H1 (cell line): Measurements from ENCODE around the gene SEMA5B. TPM values are rescaled to one million over a fixed set of nuclear protein-coding genes. Genes with fewer than 3 reads are reported as not detected.

ENCODE experiments used
- CTCF ChIA-PET: fragments of 300-600 bp; sonication (Branson Sonifier 250); formaldehyde crosslinking; loops from one replicate; lab custom pipeline; 2021; ENCODE audit not compliant: partially characterized antibody; lab: Charles Lee
- POLR2A ChIA-PET: fragments of 300-600 bp; sonication (Branson Sonifier 250); formaldehyde crosslinking; loops from one replicate; lab custom pipeline; 2021; ENCODE audit warnings: inconsistent platforms; ENCODE audit not compliant: partially characterized antibody; lab: Charles Lee
- DNase-seq, 2 experiments: peaks; one replicate each; pipeline versions ENCODE4 v3.0.0 to v3.0.0-alpha.2; 2010 to 2022; ENCODE audit warnings: low spot score in 2 of 2, low read depth in 1 of 2, mixed read lengths in 1 of 2
- FAIRE-seq: peaks from 2 replicates; lab custom pipeline; 2011; peaks lifted over from hg19 to GRCh38; lab: Jason Lieb, UNC
- H2AFZ ChIP-seq: 2 replicates; pipeline ENCODE4 v1.8.1; 2012; ENCODE audit warnings: low read length, inconsistent platforms
- H2AK5ac ChIP-seq: 2 replicates; pipeline ENCODE4 v1.6.1; 2013; ENCODE audit warnings: low read depth, low read length
- H2BK120ac ChIP-seq: replicated peaks from 2 replicates; pipeline ENCODE3; 2013; ENCODE audit warnings: low read depth, low read length, inconsistent platforms
- H2BK12ac ChIP-seq: 2 replicates; pipeline ENCODE4 v1.6.1; 2013; ENCODE audit warnings: low read depth, low read length
- H2BK15ac ChIP-seq: 2 replicates; pipeline ENCODE4 v1.6.1; 2013; ENCODE audit warnings: low read length
- H2BK20ac ChIP-seq: 2 replicates; pipeline ENCODE4 v1.6.1; 2013; ENCODE audit warnings: low read length
- H2BK5ac ChIP-seq: 2 replicates; pipeline ENCODE4 v1.6.1; 2013; ENCODE audit warnings: low read depth, low read length
- H3K14ac ChIP-seq: 2 replicates; pipeline ENCODE4 v1.6.1; 2013; ENCODE audit warnings: inconsistent platforms; ENCODE audit not compliant: insufficient read length
- H3K18ac ChIP-seq: 2 replicates; pipeline ENCODE4 v1.6.1; 2013; ENCODE audit warnings: low read length; ENCODE audit errors: extremely low read depth
- H3K23ac ChIP-seq: 2 replicates; pipeline ENCODE4 v1.6.1; 2013; ENCODE audit warnings: inconsistent platforms; ENCODE audit not compliant: insufficient read length
- H3K23me2 ChIP-seq: 2 replicates; pipeline ENCODE4 v1.6.1; 2013; ENCODE audit warnings: low read depth, low read length
- H3K27ac ChIP-seq: 2 replicates; pipeline ENCODE4 v1.6.1; 2011; ENCODE audit warnings: low read depth, low read length, inconsistent platforms
- H3K27me3 ChIP-seq, 4 experiments: replicated peaks in 1 of 4; 1 replicate in 1 of 4; 2 replicates in 3 of 4; pipeline versions ENCODE4 v1.6.1 to v1.8.1; 2011 to 2013; ENCODE audit warnings: low read length in 3 of 4, mild to moderate bottlenecking in 3 of 4, inconsistent platforms in 2 of 4, mixed read lengths in 2 of 4, moderate library complexity in 1 of 4; ENCODE audit not compliant: control insufficient read depth in 3 of 4, insufficient read depth in 3 of 4; ENCODE audit errors: extremely low read depth in 1 of 4
- H3K36me3 ChIP-seq, 4 experiments: 2 replicates each; pipeline versions ENCODE4 v1.6.1 to v1.8.1; 2011 to 2013; ENCODE audit warnings: mild to moderate bottlenecking in 4 of 4, low read length in 3 of 4, moderate library complexity in 2 of 4, control low read depth in 1 of 4, inconsistent platforms in 1 of 4; ENCODE audit not compliant: insufficient read depth in 4 of 4, control insufficient read depth in 2 of 4
- H3K4ac ChIP-seq: replicated peaks from 2 replicates; pipeline ENCODE3; 2013; ENCODE audit warnings: low read length, low read depth, mixed read lengths, inconsistent platforms; ENCODE audit not compliant: insufficient read length
- H3K4me1 ChIP-seq, 4 experiments: replicated peaks in 1 of 4; 1 replicate in 1 of 4; 2 replicates in 3 of 4; pipeline versions ENCODE4 v1.6.1 to v1.8.1; 2011 to 2013; ENCODE audit warnings: low read length in 3 of 4, inconsistent platforms in 2 of 4, mixed read lengths in 1 of 4; ENCODE audit not compliant: insufficient read depth in 4 of 4, control insufficient read depth in 3 of 4
- H3K4me2 ChIP-seq, 2 experiments: 2 replicates each; pipeline versions ENCODE4 v1.6.1 to v1.8.1; 2011 to 2013; ENCODE audit warnings: low read depth in 2 of 2, low read length in 2 of 2, control low read depth in 1 of 2, inconsistent platforms in 1 of 2, mild to moderate bottlenecking in 1 of 2; ENCODE audit not compliant: insufficient read depth in 1 of 2
- H3K4me3 ChIP-seq, 4 experiments: fragments of 200-600, 300-600 bp in 1 of 4; sonication (generic), shearing (Covaris generic), sonication (Bioruptor Twin) in 1 of 4; 2 replicates each; pipeline versions ENCODE4 v1.5.1 to v1.8.1; 2011 to 2016; ENCODE audit warnings: low read length in 4 of 4, low read depth in 3 of 4, control low read depth in 2 of 4, inconsistent platforms in 2 of 4, mild to moderate bottlenecking in 2 of 4, mixed read lengths in 1 of 4, moderate library complexity in 1 of 4; ENCODE audit not compliant: insufficient read depth in 2 of 4; ENCODE audit errors: extremely low read depth in 1 of 4
- H3K56ac ChIP-seq: replicated peaks from 2 replicates; pipeline ENCODE3; 2013; ENCODE audit warnings: low read depth, mild to moderate bottlenecking, mixed read lengths, low read length, inconsistent platforms; ENCODE audit not compliant: insufficient read length
- H3K79me1 ChIP-seq: 2 replicates; pipeline ENCODE4 v1.6.1; 2013; ENCODE audit warnings: low read depth, low read length, control low read depth
- H3K79me2 ChIP-seq, 2 experiments: 2 replicates each; pipeline versions ENCODE4 v1.6.1 to v1.8.1; 2012 to 2013; ENCODE audit warnings: low read length in 2 of 2, mild to moderate bottlenecking in 2 of 2, inconsistent platforms in 1 of 2; ENCODE audit not compliant: insufficient read depth in 2 of 2, control insufficient read depth in 1 of 2
- H3K9ac ChIP-seq, 4 experiments: replicated peaks in 1 of 4; 1 replicate in 1 of 4; 2 replicates in 3 of 4; pipeline versions ENCODE4 v1.6.1 to v1.8.1; 2011 to 2013; ENCODE audit warnings: low read depth in 3 of 4, low read length in 3 of 4, control low read depth in 2 of 4, mild to moderate bottlenecking in 2 of 4, moderate library complexity in 2 of 4, inconsistent platforms in 1 of 4; ENCODE audit errors: extremely low read depth in 1 of 4
- H3K9me3 ChIP-seq, 2 experiments: 2 replicates each; pipeline versions ENCODE4 v1.6.1 to v1.8.1; 2012 to 2013; ENCODE audit warnings: mild to moderate bottlenecking in 2 of 2, moderate library complexity in 2 of 2, control low read depth in 1 of 2, inconsistent platforms in 1 of 2, low read depth in 1 of 2, low read length in 1 of 2, mixed read lengths in 1 of 2; ENCODE audit not compliant: insufficient read depth in 2 of 2
- H4K20me1 ChIP-seq, 2 experiments: replicated peaks in 1 of 2; 2 replicates each; pipeline versions ENCODE3 to v1.8.1; 2011 to 2013; ENCODE audit warnings: inconsistent platforms in 2 of 2, low read length in 2 of 2, mild to moderate bottlenecking in 1 of 2; ENCODE audit not compliant: insufficient read depth in 2 of 2, control insufficient read depth in 1 of 2
- H4K5ac ChIP-seq: 2 replicates; pipeline ENCODE4 v1.6.1; 2013; ENCODE audit warnings: low read length, low read depth, mixed read lengths, inconsistent platforms; ENCODE audit not compliant: insufficient read length
- H4K8ac ChIP-seq: 2 replicates; pipeline ENCODE4 v1.8.0; 2013; ENCODE audit warnings: mild to moderate bottlenecking, moderate library complexity, low read length, inconsistent platforms; ENCODE audit not compliant: insufficient read depth; ENCODE audit errors: extremely low read depth
- H4K91ac ChIP-seq: replicated peaks from 2 replicates; pipeline ENCODE3; 2013; ENCODE audit warnings: low read length, mixed read lengths, inconsistent platforms; ENCODE audit not compliant: insufficient read length
- SIN3A ChIP-seq, 2 experiments: IDR thresholded peaks in 1 of 2; conservative IDR thresholded peaks in 1 of 2; 2 replicates each; pipeline ENCODE4 v1.6.1; 2011 to 2012; ENCODE audit warnings: low read length in 2 of 2, improper control_type of control experiment in 1 of 2, low read depth in 1 of 2, mild to moderate bottlenecking in 1 of 2
- WGBS, 2 experiments: shearing (Covaris generic) in 1 of 2; methylation state at CpG; one replicate each; pipeline versions ENCODE4 v1.1.6 to v1.1.7; 2013 to 2015; ENCODE audit warnings: low lambda C conversion rate in 2 of 2, mixed read lengths in 2 of 2, inconsistent platforms in 1 of 2, low coverage in 1 of 2, missing lambda C conversion rate in 1 of 2; ENCODE audit not compliant: insufficient replicate concordance in 2 of 2, insufficient coverage in 1 of 2, insufficient read length in 1 of 2; ENCODE audit errors: extremely low coverage in 1 of 2, missing lambda C conversion rate in 1 of 2; 5-methylcytosine and 5-hydroxymethylcytosine counted together
- polyA plus RNA-seq, 7 experiments: library from polyadenylated mRNA; depleted of rRNA in 3 of 7; stranded (reverse) in 5 of 7; unstranded in 2 of 7; fragments of >200 nt in 5 of 7; fragments of 200-250 nt in 2 of 7; gene quantifications; 1 replicate in 5 of 7; 2 replicates in 1 of 7; 4 replicates in 1 of 7; pipeline versions ENCODE4 v1.2.1 to v1.2.3, GENCODE V29; 2011 to 2013; ENCODE audit warnings: missing spikeins in 2 of 7, mixed read lengths in 2 of 7
- total RNA-seq: library from RNA; stranded (reverse); fragmentation: NEBNext Ultra II Directional; extraction: Animal tissue kit (Norgen Biotek cat#: 25700); gene quantifications from 2 replicates; pipeline ENCODE4 v1.2.1, GENCODE V29; 2021

The SEMA5B gene
- total and polyA plus RNA-seq, 2 of the 8 experiments (the other 6 are each of a cell fraction or from before 2014, with no cell fraction given), result 13.1 to 22.4 TPM

GRCh38 chr3:122961146-122961545 is 66.4 kb downstream of the SEMA5B start:
- H3K27ac ChIP-seq, result no peak overlapping the region

More at GRCh38 chr3:122961146-122961545, 66.4 kb downstream of the SEMA5B start:
- Histone ChIP-seq H3K56ac (no peak overlapping the region), H4K91ac (no peak overlapping the region), H2AFZ (no peak overlapping the region), H2BK120ac (no peak overlapping the region), H2BK12ac (no peak overlapping the region), H3K79me2 (no peaks in the 10 kb centered on the region), H2BK5ac (no peak overlapping the region), H3K18ac (no peak overlapping the region), H4K5ac (no peak overlapping the region), H3K27me3 (no peaks in the 10 kb centered on the region), H2BK20ac (no peak overlapping the region), H3K4me1 (peaks cover 0 to 27% (median 15%) of the 10 kb centered on the region in 4 experiments), H4K8ac (no peak overlapping the region), H2BK15ac (no peak overlapping the region), H3K4ac (no peak overlapping the region), H3K4me2 (no peak overlapping the region), H3K23me2 (no peaks in the 10 kb centered on the region; the same call in 1 of the 2 replicates), H3K79me1 (no peaks in the 10 kb centered on the region), H3K9ac (no peak overlapping the region), H3K4me3 (no peak overlapping the region), H3K9me3 (no peaks in the 10 kb centered on the region), H4K20me1 (peaks cover 0 to 2% of the 10 kb centered on the region in 2 experiments), H3K36me3 (no peaks in the 10 kb centered on the region), H3K23ac (no peak overlapping the region), H2AK5ac (no peak overlapping the region), H3K14ac (no peak overlapping the region)
- DNase-seq (no peak), FAIRE-seq (no peak)
- POLR2A ChIA-PET, result interaction anchor here (1.1 kb wide), 1 partner anchor 9 kb away, joined by 3 read pairs; no protein-coding TSS in a partner anchor
- 93% methylated on average over 4 of the region's 4 CpGs; no CpG with 5 or more reads in 1 of the 2 experiments for WGBS, 2 experiments
- TF ChIP-seq SIN3A (conservative IDR thresholded peaks at IDR 0.05 in 1 of 2, IDR thresholded peaks at IDR 0.05 in 1 of 2; ENCODE audit: low read depth in 1 of 2, low read length in 2 of 2), result no peak
- CTCF ChIA-PET, result interaction anchor here (0.6 to 1.8 kb wide), 9 partner anchors 9 to 206 kb away, joined by 3 to 11 read pairs (median 3); no protein-coding TSS in a partner anchor
